ENCODE measurements around the gene TRABD2B. TPM values are rescaled to one million over a fixed set of nuclear protein-coding genes. Genes with fewer than 3 reads are reported as not detected.

Gene TRABD2B
- total and polyA plus RNA-seq, 2 experiments from 2014 or later, result not detected

GRCh38 chr1:47990286-47990685 lies 6.9 kb downstream of the TRABD2B start:
- Histone ChIP-seq H3K9me2 (ENCODE audit: insufficient read depth) (no peaks in the 10 kb centered on the region), H2AFZ (no peak overlapping the region), H3K4me1 (ENCODE audit: insufficient read depth) (no peaks in the 10 kb centered on the region), H3K9ac (no peak overlapping the region), H3K9me3 (ENCODE audit: low read depth) (no peaks in the 10 kb centered on the region), H3K4me2 (ENCODE audit: unreplicated experiment) (no peak overlapping the region), H3K27me3 (replicated peaks; ENCODE audit: insufficient read depth) (peaks cover 45% of the 10 kb centered on the region), H3K27ac (no peak overlapping the region), H3F3A (ENCODE audit: insufficient read depth) (no peaks in the 10 kb centered on the region), H3K79me2 (ENCODE audit: insufficient read depth) (no peaks in the 10 kb centered on the region), H3K36me3 (ENCODE audit: low read depth) (no peaks in the 10 kb centered on the region), H4K20me1 (ENCODE audit: insufficient read depth) (no peaks in the 10 kb centered on the region), H3K4me3 (no peak overlapping the region)
- in situ Hi-C loops (cut with MboI), result no loop called here
- 78 to 86% methylated on average over 4 of the region's 4 CpGs for WGBS, 2 experiments (ENCODE audit: low coverage in 1 of 2, low lambda C conversion rate in 2 of 2, missing lambda C conversion rate in 2 of 2)
- TF ChIP-seq EZH2 (IDR thresholded peaks at IDR 0.05; ENCODE audit: insufficient read depth, poor library complexity, severe bottlenecking), result no peak
- TF ChIP-seq EZH2phosphoT487 (IDR thresholded peaks at IDR 0.05; ENCODE audit: insufficient read depth, low read depth), result no peak
- DNase-seq, result no peak

GRCh38 chr1:47987601-47988000 lies 9.6 kb downstream of the TRABD2B start:
- Histone ChIP-seq H3K27ac (no peak overlapping the region), H3K4me3 (no peak overlapping the region), H3F3A (ENCODE audit: insufficient read depth) (no peaks in the 10 kb centered on the region), H3K9me2 (ENCODE audit: insufficient read depth) (no peaks in the 10 kb centered on the region), H3K9me3 (ENCODE audit: low read depth) (no peaks in the 10 kb centered on the region), H3K27me3 (replicated peaks; ENCODE audit: insufficient read depth) (peaks cover 37% of the 10 kb centered on the region; the same call in 1 of the 2 replicates), H2AFZ (no peak overlapping the region), H3K4me2 (ENCODE audit: unreplicated experiment) (no peak overlapping the region), H4K20me1 (ENCODE audit: insufficient read depth) (no peaks in the 10 kb centered on the region), H3K4me1 (ENCODE audit: insufficient read depth) (no peaks in the 10 kb centered on the region), H3K79me2 (ENCODE audit: insufficient read depth) (no peaks in the 10 kb centered on the region), H3K36me3 (ENCODE audit: low read depth) (no peaks in the 10 kb centered on the region), H3K9ac (no peak overlapping the region)
- WGBS, 2 experiments (ENCODE audit: low coverage in 1 of 2, low lambda C conversion rate in 2 of 2, missing lambda C conversion rate in 2 of 2), result 71 to 81% methylated on average over 11 of the region's 11 CpGs
- no peak for DNase-seq
- TF ChIP-seq EZH2 (IDR thresholded peaks at IDR 0.05; ENCODE audit: insufficient read depth, poor library complexity, severe bottlenecking) (no peak), EZH2phosphoT487 (IDR thresholded peaks at IDR 0.05; ENCODE audit: insufficient read depth, low read depth) (no peak)
- in situ Hi-C loops (cut with MboI), result no loop called here

DNA sequence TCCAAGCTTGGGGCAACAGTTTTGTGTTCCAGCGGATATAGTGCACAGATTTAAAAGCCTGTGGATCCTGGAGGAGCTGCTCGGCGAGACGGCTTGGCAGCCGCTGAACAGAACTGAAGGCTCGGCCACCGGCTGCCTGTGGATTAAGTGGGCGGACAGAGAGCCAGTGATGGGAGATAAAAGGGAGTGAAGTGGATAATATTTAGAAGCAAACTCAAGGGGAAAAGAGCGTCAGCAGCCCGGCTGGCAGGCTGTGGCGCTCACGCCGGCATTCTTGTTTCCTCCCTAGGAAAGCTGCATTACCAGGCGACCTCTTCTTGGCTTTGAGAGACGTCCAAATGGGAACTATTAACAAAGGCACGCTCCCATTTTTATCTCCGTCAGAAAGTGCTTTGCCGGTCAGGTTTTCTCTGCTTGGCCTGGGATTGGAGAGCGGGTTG lies 10.4 kb downstream of the TRABD2B start:
- Histone ChIP-seq H3K9me3 (ENCODE audit: low read depth) (no peaks in the 10 kb centered on the region), H4K20me1 (ENCODE audit: insufficient read depth) (no peaks in the 10 kb centered on the region), H3K4me2 (ENCODE audit: unreplicated experiment) (peak overlapping the region; percentile 33), H3K79me2 (ENCODE audit: insufficient read depth) (no peaks in the 10 kb centered on the region), H3K4me3 (peak overlapping the region; percentile 42; the same call in 1 of the 2 replicates), H3K27ac (no peak overlapping the region), H3K9me2 (ENCODE audit: insufficient read depth) (no peaks in the 10 kb centered on the region), H3F3A (ENCODE audit: insufficient read depth) (no peaks in the 10 kb centered on the region), H2AFZ (peak overlapping the region; percentile 36; the same call in 1 of the 2 replicates), H3K4me1 (ENCODE audit: insufficient read depth) (no peaks in the 10 kb centered on the region), H3K9ac (no peak overlapping the region), H3K36me3 (ENCODE audit: low read depth) (no peaks in the 10 kb centered on the region), H3K27me3 (replicated peaks; ENCODE audit: insufficient read depth) (peaks cover 30% of the 10 kb centered on the region; the same call in 1 of the 2 replicates)
- in situ Hi-C loops (cut with MboI), result no loop called here
- peak; percentile 53 for DNase-seq
- TF ChIP-seq EZH2phosphoT487 (IDR thresholded peaks at IDR 0.05; ENCODE audit: insufficient read depth, low read depth), result no peak
- TF ChIP-seq EZH2 (IDR thresholded peaks at IDR 0.05; ENCODE audit: insufficient read depth, poor library complexity, severe bottlenecking), result no peak
- 3 to 4% methylated on average over 19 of the region's 19 CpGs for WGBS, 2 experiments (ENCODE audit: low coverage in 1 of 2, low lambda C conversion rate in 2 of 2, missing lambda C conversion rate in 2 of 2)

- no peaks in the 10 kb centered on the region for H3K9me3 ChIP-seq (ENCODE audit: low read depth)
- no peaks in the 10 kb centered on the region for H4K20me1 ChIP-seq (ENCODE audit: insufficient read depth)
- no peaks in the 10 kb centered on the region for H3K79me2 ChIP-seq (ENCODE audit: insufficient read depth)
- in situ Hi-C loops (cut with MboI), result no loop called here
- no peak overlapping the region for H2AFZ ChIP-seq
- DNase-seq, result no peak
- H3K9me2 ChIP-seq (ENCODE audit: insufficient read depth), result no peaks in the 10 kb centered on the region
- H3K9ac ChIP-seq, result no peak overlapping the region
- no peak overlapping the region for H3K27ac ChIP-seq
- H3F3A ChIP-seq (ENCODE audit: insufficient read depth), result no peaks in the 10 kb centered on the region
- peaks cover 30% of the 10 kb centered on the region; the same call in 1 of the 2 replicates for H3K27me3 ChIP-seq (replicated peaks; ENCODE audit: insufficient read depth)
- WGBS, 2 experiments (ENCODE audit: low coverage in 1 of 2, low lambda C conversion rate in 2 of 2, missing lambda C conversion rate in 2 of 2), result 57 to 66% methylated on average over 4 of the region's 4 CpGs
- no peak overlapping the region for H3K4me3 ChIP-seq
- H3K4me1 ChIP-seq (ENCODE audit: insufficient read depth), result no peaks in the 10 kb centered on the region
- no peak for TF ChIP-seq EZH2 (IDR thresholded peaks at IDR 0.05; ENCODE audit: insufficient read depth, poor library complexity, severe bottlenecking)
- TF ChIP-seq EZH2phosphoT487 (IDR thresholded peaks at IDR 0.05; ENCODE audit: insufficient read depth, low read depth), result no peak
- no peak overlapping the region for H3K4me2 ChIP-seq (ENCODE audit: unreplicated experiment)
- H3K36me3 ChIP-seq (ENCODE audit: low read depth), result no peaks in the 10 kb centered on the region
Observed at GRCh38 chr1:47985018-47985417, 12.2 kb downstream of the TRABD2B start.

Measured in GM23248 (cell line).